ENCODE results near the gene FEM1B.

DNA sequence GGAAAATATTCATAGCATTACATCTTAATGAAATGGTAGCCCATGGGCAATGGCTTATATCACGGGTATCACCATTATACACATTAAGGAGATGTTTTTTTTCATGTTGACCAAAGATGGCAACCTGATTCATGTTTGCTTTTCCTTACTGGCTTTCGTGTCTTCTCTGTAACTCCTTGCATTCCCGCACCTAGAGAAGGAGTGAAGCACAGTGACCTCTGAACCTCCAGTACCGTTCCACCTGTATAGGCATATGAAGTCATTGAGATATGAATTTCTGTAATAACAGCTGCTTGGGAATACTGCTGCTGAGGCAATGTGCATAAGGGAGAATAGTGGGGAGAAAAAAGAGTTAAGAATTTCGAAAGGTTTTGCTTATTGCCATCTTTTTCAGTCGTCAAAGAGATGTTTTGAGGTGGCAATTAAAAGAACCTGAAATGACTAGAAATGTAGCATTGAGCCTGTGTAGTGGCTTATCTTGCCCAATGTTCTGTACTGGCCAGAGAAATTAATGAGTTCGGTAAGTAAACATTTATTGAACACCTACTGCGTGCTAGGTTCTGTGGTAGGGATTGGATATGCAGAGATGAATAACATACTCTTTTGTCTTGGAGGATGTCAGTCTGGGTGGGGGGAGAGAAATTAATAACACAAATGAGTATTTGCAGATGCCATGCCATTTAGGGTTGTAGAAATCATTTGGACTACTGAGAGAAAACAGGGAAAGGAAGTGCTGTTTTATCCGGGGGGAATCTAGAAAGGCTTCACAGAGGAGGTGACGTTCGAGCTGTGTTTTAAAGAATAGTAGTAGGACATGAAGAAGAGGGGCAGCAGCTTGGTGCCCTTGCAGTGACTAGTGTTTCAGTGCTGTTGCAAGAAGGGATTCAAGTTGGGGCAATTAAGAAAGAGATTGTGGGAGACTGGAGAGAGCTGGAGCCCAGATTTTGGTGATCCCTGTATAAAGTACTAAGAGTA lies 2.5 kb downstream of the FEM1B start:
- TF ChIP-seq POLR2AphosphoS5 (IDR thresholded peaks at IDR 0.05) = no peak
- TF ChIP-seq, protein P1, sequence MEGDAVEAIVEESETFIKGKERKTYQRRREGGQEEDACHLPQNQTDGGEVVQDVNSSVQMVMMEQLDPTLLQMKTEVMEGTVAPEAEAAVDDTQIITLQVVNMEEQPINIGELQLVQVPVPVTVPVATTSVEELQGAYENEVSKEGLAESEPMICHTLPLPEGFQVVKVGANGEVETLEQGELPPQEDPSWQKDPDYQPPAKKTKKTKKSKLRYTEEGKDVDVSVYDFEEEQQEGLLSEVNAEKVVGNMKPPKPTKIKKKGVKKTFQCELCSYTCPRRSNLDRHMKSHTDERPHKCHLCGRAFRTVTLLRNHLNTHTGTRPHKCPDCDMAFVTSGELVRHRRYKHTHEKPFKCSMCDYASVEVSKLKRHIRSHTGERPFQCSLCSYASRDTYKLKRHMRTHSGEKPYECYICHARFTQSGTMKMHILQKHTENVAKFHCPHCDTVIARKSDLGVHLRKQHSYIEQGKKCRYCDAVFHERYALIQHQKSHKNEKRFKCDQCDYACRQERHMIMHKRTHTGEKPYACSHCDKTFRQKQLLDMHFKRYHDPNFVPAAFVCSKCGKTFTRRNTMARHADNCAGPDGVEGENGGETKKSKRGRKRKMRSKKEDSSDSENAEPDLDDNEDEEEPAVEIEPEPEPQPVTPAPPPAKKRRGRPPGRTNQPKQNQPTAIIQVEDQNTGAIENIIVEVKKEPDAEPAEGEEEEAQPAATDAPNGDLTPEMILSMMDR (IDR thresholded peaks at IDR 0.05) = no peak
- TF ChIP-seq POLR2A (IDR thresholded peaks at IDR 0.05) = no peak

Data from prostate gland (tissue), 2 donors.